HCT116 (cell line): ENCODE measurements around the gene CALM3. TPM values are rescaled to one million over a fixed set of nuclear protein-coding genes. Genes with fewer than 3 reads are reported as not detected.

ENCODE experiments used
- ATAC-seq: fragments of 200-7000 bp; cut with Tn5 transposase; 2 replicates; pipeline ENCODE4 v1.9.1; 2020; ENCODE audit warnings: mild to moderate bottlenecking, moderate library complexity
- BruUV-seq: library from RNA; stranded (reverse); fragments of 400-500 nt; replicated peaks from 2 replicates; lab custom pipeline; 2021; lab: Mats Ljungman, UMichigan
- CTCF ChIA-PET: fragments of 300-600 bp; sonication (Branson Sonifier 250); formaldehyde crosslinking; loops from one replicate; lab custom pipeline; 2021; ENCODE audit warnings: antibody characterized with exemption; lab: Charles Lee
- POLR2A ChIA-PET: fragments of 300-600, 350-600 bp; sonication (Branson Sonifier 250); formaldehyde crosslinking; loops from one replicate; lab custom pipeline; 2021; ENCODE audit warnings: antibody characterized with exemption; lab: Charles Lee
- RAD21 ChIA-PET, 2 experiments: fragments of 300-600 bp; sonication (Branson Sonifier 250); formaldehyde crosslinking; loops; one replicate each; lab custom pipeline; 2023; ENCODE audit warnings: low total read pairs in 2 of 2; ENCODE audit not compliant: uncharacterized antibody in 2 of 2, unreplicated experiment in 2 of 2, low non-redundant PET in 1 of 2; lab: Charles Lee
- DNase-seq: peaks from one replicate; pipeline ENCODE4 v3.0.0-alpha.2; 2010; ENCODE audit warnings: low read depth, low spot score
- H2AFZ ChIP-seq: fragments of 200-600 bp; shearing (Covaris generic), sonication (generic); 2 replicates; pipeline ENCODE4 v1.6.1; 2017; ENCODE audit warnings: low read depth, mixed run types, mixed read lengths, antibody characterized with exemption, low read length; ENCODE audit not compliant: poor library complexity, severe bottlenecking
- H3K27ac ChIP-seq: 2 replicates; pipeline ENCODE4 v1.5.1; 2012; ENCODE audit warnings: low read depth, low read length
- H3K27me3 ChIP-seq: fragments of 200-600 bp; sonication (generic); 2 replicates; pipeline ENCODE4 v1.6.1; 2016; ENCODE audit warnings: mixed run types, low read length, mixed read lengths; ENCODE audit not compliant: insufficient read depth
- H3K36me3 ChIP-seq, 2 experiments: fragments of 200-500 bp in 1 of 2; fragments of 200-600 bp in 1 of 2; sonication (Bioruptor generic) in 1 of 2; sonication (generic) in 1 of 2; 2 replicates each; pipeline versions ENCODE4 v1.5.1 to v1.6.1; 2014 to 2016; ENCODE audit warnings: low read length in 2 of 2, inconsistent platforms in 1 of 2, mixed read lengths in 1 of 2, mixed run types in 1 of 2; ENCODE audit not compliant: insufficient read depth in 2 of 2, control insufficient read depth in 1 of 2
- H3K4me1 ChIP-seq, 2 experiments: fragments of 200-600 bp in 1 of 2; sonication (generic) in 1 of 2; 2 replicates each; pipeline versions ENCODE4 v1.5.1 to v1.6.1; 2012 to 2017; ENCODE audit warnings: low read length in 2 of 2, inconsistent platforms in 1 of 2, mild to moderate bottlenecking in 1 of 2, mixed read lengths in 1 of 2, mixed run types in 1 of 2, moderate library complexity in 1 of 2; ENCODE audit not compliant: insufficient read depth in 2 of 2, control insufficient read depth in 1 of 2
- H3K4me2 ChIP-seq: fragments of 200-600 bp; sonication (generic); 2 replicates; pipeline ENCODE4 v1.6.1; 2017; ENCODE audit warnings: mixed run types, low read length, mixed read lengths
- H3K4me3 ChIP-seq, 2 experiments: fragments of 200-600 bp in 1 of 2; sonication (generic) in 1 of 2; replicated peaks in 1 of 2; 2 replicates each; pipeline ENCODE4 v1.5.1; 2011 to 2016; ENCODE audit warnings: low read length in 2 of 2, control low read depth in 1 of 2, low read depth in 1 of 2, mild to moderate bottlenecking in 1 of 2, mixed read lengths in 1 of 2, mixed run types in 1 of 2
- H3K79me2 ChIP-seq: fragments of 200-600 bp; sonication (generic); 2 replicates; pipeline ENCODE4 v1.6.1; 2017; ENCODE audit warnings: mild to moderate bottlenecking, mixed run types, low read length, moderate library complexity, mixed read lengths; ENCODE audit not compliant: insufficient read depth
- H3K9ac ChIP-seq: fragments of 200-600 bp; sonication (generic); 2 replicates; pipeline ENCODE4 v1.6.1; 2016; ENCODE audit warnings: low read length, mixed read lengths
- H3K9me2 ChIP-seq: fragments of 200-600 bp; sonication (generic), shearing (Covaris generic); 2 replicates; pipeline ENCODE4 v1.6.1; 2017; ENCODE audit warnings: mixed run types, mild to moderate bottlenecking, moderate library complexity; ENCODE audit not compliant: insufficient read depth
- H3K9me3 ChIP-seq, 2 experiments: fragments of 200-500 bp in 1 of 2; fragments of 200-600 bp in 1 of 2; sonication (Bioruptor generic) in 1 of 2; sonication (generic) in 1 of 2; 2 replicates each; pipeline ENCODE4 v1.6.1; 2014 to 2017; ENCODE audit warnings: low read length in 2 of 2, mixed read lengths in 2 of 2, inconsistent platforms in 1 of 2, low read depth in 1 of 2, mild to moderate bottlenecking in 1 of 2, mixed run types in 1 of 2, moderate library complexity in 1 of 2; ENCODE audit not compliant: control insufficient read depth in 1 of 2, insufficient read depth in 1 of 2
- H4K20me1 ChIP-seq: fragments of 200-600 bp; sonication (generic), shearing (Covaris generic); 2 replicates; pipeline ENCODE4 v1.6.1; 2017; ENCODE audit warnings: mixed run types, mild to moderate bottlenecking, moderate library complexity; ENCODE audit not compliant: insufficient read depth
- CBX3 ChIP-seq: IDR thresholded peaks from 2 replicates; pipeline ENCODE4 v1.6.1; 2012; ENCODE audit warnings: low read depth
- CEBPB ChIP-seq: IDR thresholded peaks from 2 replicates; pipeline ENCODE4 v1.6.1; 2012; ENCODE audit warnings: low read depth
- EGR1 ChIP-seq: IDR thresholded peaks from 2 replicates; pipeline ENCODE4 v1.6.1; 2012; ENCODE audit warnings: low read depth
- FOSL1 ChIP-seq: IDR thresholded peaks from 2 replicates; pipeline ENCODE4 v1.6.1; 2012; ENCODE audit warnings: low read depth
- JUND ChIP-seq: IDR thresholded peaks from 2 replicates; pipeline ENCODE4 v1.6.1; 2012
- ZFX ChIP-seq: fragments of 450-650 bp; IDR thresholded peaks from 2 replicates; pipeline ENCODE4 v1.6.1; 2017
- ZNF274 ChIP-seq: fragments of 200-500 bp; sonication (Bioruptor generic); IDR thresholded peaks from 2 replicates; pipeline ENCODE4 v1.6.1; 2014; ENCODE audit warnings: mild to moderate bottlenecking, low read depth, low read length, inconsistent platforms
- intact Hi-C: fragments of 100-400 bp; cut with micrococcal nuclease; formaldehyde crosslinking; loops from 2 replicates; pipeline ENCODE4 v1.10.0; 2022
- total RNA-seq: library from RNA; stranded (reverse); gene quantifications from one replicate; pipeline ENCODE4 v1.2.1, GENCODE V29; 2021; ENCODE audit not compliant: unreplicated experiment
- TF ChIP-seq, protein P1 (sequence below): IDR thresholded peaks from 2 replicates; pipeline ENCODE4 v1.6.1; 2011; ENCODE audit warnings: mild to moderate bottlenecking, low read length, moderate library complexity; ENCODE audit not compliant: insufficient replicate concordance; ENCODE audit errors: extremely low read depth
- TF ChIP-seq, protein P2 (sequence below): IDR thresholded peaks from 2 replicates; pipeline ENCODE4 v1.6.1; 2012

The CALM3 gene
- total RNA-seq, 1 experiment from 2014 or later: 335 TPM

DNA sequence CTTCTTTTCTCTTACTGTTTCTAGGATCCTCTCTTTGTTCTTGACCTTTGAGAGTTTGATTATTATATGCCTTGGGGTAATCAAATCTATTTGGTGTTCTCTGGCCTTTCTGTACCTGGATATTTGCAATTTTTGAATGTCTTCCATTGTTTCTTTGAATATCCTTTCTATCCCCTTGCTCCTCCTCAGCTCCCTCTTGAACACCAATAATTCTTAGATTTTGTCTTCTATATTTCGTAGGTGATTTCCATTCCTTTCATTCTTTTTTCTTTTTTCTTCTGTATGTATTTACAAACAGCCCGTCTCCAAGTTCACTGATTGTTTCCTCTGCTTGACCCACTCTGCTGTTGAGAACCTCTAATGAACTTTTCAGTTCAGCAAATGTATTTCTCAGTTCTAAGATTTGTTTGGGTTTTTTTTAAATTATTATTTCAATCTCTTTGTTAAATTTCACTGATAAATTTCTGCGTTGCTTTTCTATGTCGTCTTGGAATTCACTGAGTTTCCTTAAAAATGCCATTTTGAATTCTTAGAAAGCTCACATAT is 2.7 kb upstream of the CALM3 start:
- DNase-seq: no peak
- RAD21 ChIA-PET: no interaction called here
- POLR2A ChIA-PET: no interaction called here

More for the DNA sequence above, 2.7 kb upstream of the CALM3 start:
- no peak for ATAC-seq
- peaks cover 23% of the 10 kb centered on the region for H3K79me2 ChIP-seq
- H3K27ac ChIP-seq: no peak overlapping the region
- H3K4me1 ChIP-seq: peaks cover 16 to 33% of the 10 kb centered on the region in 2 experiments
- no peaks in the 10 kb centered on the region for H4K20me1 ChIP-seq
- no TSS peak for BruUV-seq
- no peaks in the 10 kb centered on the region for H3K9me3 ChIP-seq
- TF ChIP-seq JUND (no peak), ZFX (no peak), ZNF274 (no peak), EGR1 (no peak), CEBPB (no peak), CBX3 (peak; percentile 66; the same call in 1 of the 2 replicates), FOSL1 (no peak)
- TF ChIP-seq, protein P1, sequence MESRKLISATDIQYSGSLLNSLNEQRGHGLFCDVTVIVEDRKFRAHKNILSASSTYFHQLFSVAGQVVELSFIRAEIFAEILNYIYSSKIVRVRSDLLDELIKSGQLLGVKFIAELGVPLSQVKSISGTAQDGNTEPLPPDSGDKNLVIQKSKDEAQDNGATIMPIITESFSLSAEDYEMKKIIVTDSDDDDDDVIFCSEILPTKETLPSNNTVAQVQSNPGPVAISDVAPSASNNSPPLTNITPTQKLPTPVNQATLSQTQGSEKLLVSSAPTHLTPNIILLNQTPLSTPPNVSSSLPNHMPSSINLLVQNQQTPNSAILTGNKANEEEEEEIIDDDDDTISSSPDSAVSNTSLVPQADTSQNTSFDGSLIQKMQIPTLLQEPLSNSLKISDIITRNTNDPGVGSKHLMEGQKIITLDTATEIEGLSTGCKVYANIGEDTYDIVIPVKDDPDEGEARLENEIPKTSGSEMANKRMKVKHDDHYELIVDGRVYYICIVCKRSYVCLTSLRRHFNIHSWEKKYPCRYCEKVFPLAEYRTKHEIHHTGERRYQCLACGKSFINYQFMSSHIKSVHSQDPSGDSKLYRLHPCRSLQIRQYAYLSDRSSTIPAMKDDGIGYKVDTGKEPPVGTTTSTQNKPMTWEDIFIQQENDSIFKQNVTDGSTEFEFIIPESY: no peak
- TF ChIP-seq, protein P2, sequence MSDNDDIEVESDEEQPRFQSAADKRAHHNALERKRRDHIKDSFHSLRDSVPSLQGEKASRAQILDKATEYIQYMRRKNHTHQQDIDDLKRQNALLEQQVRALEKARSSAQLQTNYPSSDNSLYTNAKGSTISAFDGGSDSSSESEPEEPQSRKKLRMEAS: no peak
- TF ChIP-seq, all 23 proteins: peak for 1
- no peak overlapping the region for H2AFZ ChIP-seq
- H3K4me2 ChIP-seq: no peak overlapping the region
- intact Hi-C loops: no loop called here
- H3K36me3 ChIP-seq: peaks cover 2 to 6% of the 10 kb centered on the region in 2 experiments; a peak in 1 of 4 replicates
- H3K27me3 ChIP-seq: no peaks in the 10 kb centered on the region
- CTCF ChIA-PET: interaction anchor here (4.5 kb wide), 1 partner anchor 15 kb away, joined by 15 read pairs; no protein-coding TSS in a partner anchor
- H3K9me2 ChIP-seq: no peaks in the 10 kb centered on the region
- H3K4me3 ChIP-seq: no peak overlapping the region
- no peak overlapping the region for H3K9ac ChIP-seq
